GM23338 (cell line): ENCODE results near the gene GRAMD1B. TPM values are rescaled to one million over a fixed set of nuclear protein-coding genes. Genes with fewer than 3 reads are reported as not detected.

Experiments used
- ATAC-seq: fragments of 200-7000 bp; cut with Tn5 transposase; 3 replicates; pipeline ENCODE4 v1.9.1; 2020
- DNase-seq: peaks from one replicate; pipeline ENCODE4 v3.0.0-alpha.2; 2015; ENCODE audit warnings: low spot score
- H2AFZ ChIP-seq: fragments of 200-600 bp; sonication (generic); 2 replicates; pipeline ENCODE4 v1.8.0; 2016; ENCODE audit warnings: antibody characterized with exemption, mild to moderate bottlenecking, moderate library complexity
- H3F3A ChIP-seq: fragments of 200-600 bp; sonication (generic); replicated peaks from 2 replicates; pipeline ENCODE4 v1.8.0; 2017; ENCODE audit warnings: antibody characterized with exemption, mixed run types, low read depth
- H3K27ac ChIP-seq: fragments of 200-600 bp; sonication (generic); 2 replicates; pipeline ENCODE4 v1.6.1; 2016; ENCODE audit warnings: low read depth
- H3K27me3 ChIP-seq: fragments of 200-600 bp; sonication (generic); 2 replicates; pipeline ENCODE4 v1.8.0; 2016; ENCODE audit warnings: mild to moderate bottlenecking, mixed run types, moderate library complexity; ENCODE audit not compliant: insufficient read depth
- H3K36me3 ChIP-seq: fragments of 200-600 bp; sonication (generic); 2 replicates; pipeline ENCODE4 v1.8.0; 2016; ENCODE audit warnings: mild to moderate bottlenecking; ENCODE audit not compliant: insufficient read depth
- H3K4me1 ChIP-seq: fragments of 200-600 bp; sonication (generic); 2 replicates; pipeline ENCODE4 v1.8.0; 2016; ENCODE audit warnings: mild to moderate bottlenecking, moderate library complexity; ENCODE audit not compliant: insufficient read depth
- H3K4me2 ChIP-seq: fragments of 200-600 bp; sonication (generic); 2 replicates; pipeline ENCODE4 v1.7.1; 2017; ENCODE audit warnings: mixed run types
- H3K4me3 ChIP-seq: fragments of 200-600 bp; sonication (generic); 2 replicates; pipeline ENCODE4 v1.6.1; 2016; ENCODE audit warnings: mixed run types
- H3K79me2 ChIP-seq: fragments of 200-600 bp; sonication (generic); replicated peaks from 2 replicates; pipeline ENCODE4 v1.8.0; 2017; ENCODE audit warnings: mild to moderate bottlenecking; ENCODE audit not compliant: insufficient read depth
- H3K9me2 ChIP-seq: fragments of 200-600 bp; sonication (generic); 2 replicates; pipeline ENCODE4 v1.8.0; 2017; ENCODE audit not compliant: insufficient read depth
- H4K20me1 ChIP-seq: fragments of 200-600 bp; sonication (generic); replicated peaks from 2 replicates; pipeline ENCODE4 v1.8.0; 2017; ENCODE audit warnings: mild to moderate bottlenecking; ENCODE audit not compliant: insufficient read depth
- H3K27ac Mint-ChIP-seq: 2 replicates; pipeline ENCODE4 v1.8.0; 2020; ENCODE audit warnings: inconsistent platforms, mild to moderate bottlenecking, moderate library complexity, mixed read lengths
- H3K27me3 Mint-ChIP-seq: 3 replicates; pipeline ENCODE4 v1.8.0; 2022; ENCODE audit warnings: low read depth, mild to moderate bottlenecking, moderate library complexity, mixed read lengths, inconsistent platforms; ENCODE audit not compliant: insufficient read depth, poor library complexity
- H3K36me3 Mint-ChIP-seq: 3 replicates; pipeline ENCODE4 v1.8.0; 2021; ENCODE audit warnings: low read depth, mild to moderate bottlenecking, inconsistent platforms, moderate library complexity, mixed read lengths
- H3K4me1 Mint-ChIP-seq: 3 replicates; pipeline ENCODE4 v1.8.0; 2020; ENCODE audit warnings: mild to moderate bottlenecking, inconsistent platforms, mixed read lengths
- H3K4me3 Mint-ChIP-seq: 3 replicates; pipeline ENCODE4 v1.8.0; 2021; ENCODE audit warnings: moderate library complexity, mild to moderate bottlenecking, inconsistent platforms, mixed read lengths
- H3K9me3 Mint-ChIP-seq: 3 replicates; pipeline ENCODE4 v1.8.0; 2020; ENCODE audit warnings: moderate library complexity, mild to moderate bottlenecking, inconsistent platforms, mixed read lengths
- CTCF ChIP-seq, 2 experiments: fragments of 200-600 bp in 1 of 2; sonication (generic) in 1 of 2; conservative IDR thresholded peaks; 2 replicates each; pipeline versions ENCODE4 v1.5.1 to v1.6.1; 2016 to 2017; ENCODE audit warnings: antibody characterized with exemption in 2 of 2, low read depth in 2 of 2, mild to moderate bottlenecking in 2 of 2, moderate library complexity in 1 of 2
- EZH2 ChIP-seq: fragments of 200-600 bp; sonication (generic); IDR thresholded peaks from one replicate; pipeline ENCODE4 v1.8.0; 2017; ENCODE audit warnings: antibody characterized with exemption, mild to moderate bottlenecking, low read depth; ENCODE audit not compliant: unreplicated experiment
- EZH2phosphoT487 ChIP-seq: fragments of 200-600 bp; sonication (generic); IDR thresholded peaks from one replicate; pipeline ENCODE4 v1.8.1; 2018; ENCODE audit warnings: antibody characterized with exemption; ENCODE audit not compliant: unreplicated experiment
- JUNB ChIP-seq: IDR thresholded peaks from one replicate; pipeline ENCODE4 v1.6.1; 2016; ENCODE audit warnings: antibody characterized with exemption; ENCODE audit not compliant: unreplicated experiment
- NANOG ChIP-seq: IDR thresholded peaks from 2 replicates; pipeline ENCODE4 v1.6.1; 2016; ENCODE audit warnings: antibody characterized with exemption, borderline replicate concordance
- REST ChIP-seq: IDR thresholded peaks from one replicate; pipeline ENCODE4 v1.6.1; 2018; ENCODE audit warnings: antibody characterized with exemption; ENCODE audit not compliant: unreplicated experiment
- STAT1 ChIP-seq: IDR thresholded peaks from one replicate; pipeline ENCODE4 v1.6.1; 2016; ENCODE audit warnings: antibody characterized with exemption; ENCODE audit not compliant: unreplicated experiment
- polyA plus RNA-seq: library from polyadenylated mRNA; unstranded; fragments of >200 nt; fragmentation: Nextera tagmentation; extraction: Ambion mirVana; gene quantifications from 2 replicates; pipeline ENCODE4 v1.2.1, GENCODE V29; 2016
- total RNA-seq: library from RNA; depleted of rRNA; stranded (reverse); fragments of >200 nt; shearing (Covaris generic); gene quantifications from 2 replicates; pipeline ENCODE4 v1.2.3, GENCODE V29; 2014
- TF ChIP-seq, protein P1 (sequence below): IDR thresholded peaks from 2 replicates; pipeline ENCODE4 v1.6.1; 2016; ENCODE audit warnings: antibody characterized with exemption

The GRAMD1B gene
- total and polyA plus RNA-seq, 2 experiments from 2014 or later = 3.7 to 24.3 TPM

DNA sequence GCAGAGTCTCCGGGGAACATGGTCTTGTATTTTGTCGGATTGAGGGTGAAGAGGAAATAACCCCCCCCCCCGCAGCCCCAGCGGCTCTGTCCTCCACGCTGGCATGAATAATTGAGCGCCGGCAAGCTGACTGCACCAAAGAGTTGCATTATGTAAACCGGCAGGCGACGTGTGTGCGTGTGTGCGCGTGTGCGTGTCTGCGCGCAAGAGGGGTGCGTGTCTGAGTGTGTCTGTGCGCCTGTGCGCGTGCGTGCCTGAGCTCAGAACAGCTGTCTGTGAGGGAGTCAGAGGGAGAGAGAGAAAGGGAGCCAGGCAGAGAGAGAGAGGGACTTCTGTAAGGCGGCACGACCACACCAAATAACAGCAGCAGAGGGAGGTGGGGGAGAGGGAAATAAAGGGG, 129.9 kb downstream of the GRAMD1B start (continued):
- TF ChIP-seq REST (no peak), STAT1 (no peak), EZH2 (no peak)

GRCh38 chr11:123561431-123561800, 131.3 kb downstream of the GRAMD1B start:
- peaks cover 16% of the 10 kb centered on the region for H3K79me2 ChIP-seq
- H3K27me3 Mint-ChIP-seq = peaks cover 8% of the 10 kb centered on the region
- ATAC-seq (peak; percentile 9), DNase-seq (no peak)
- H3K36me3 ChIP-seq = no peaks in the 10 kb centered on the region
- H3F3A ChIP-seq = no peaks in the 10 kb centered on the region
- H3K4me2 ChIP-seq = peak overlapping the region; percentile 77; the same call in 1 of the 2 replicates
- no peak overlapping the region for H3K27ac ChIP-seq
- H2AFZ ChIP-seq = no peak overlapping the region
- H3K9me3 Mint-ChIP-seq = no peaks in the 10 kb centered on the region
- peaks cover 29% of the 10 kb centered on the region for H3K4me1 ChIP-seq
- no peak overlapping the region for H3K4me3 ChIP-seq
- TF ChIP-seq CTCF (conservative IDR thresholded peaks at IDR 0.05; ENCODE audit: low read depth in 2 of 2) = 0 out of 4 replicates have a peak, but pooled peaks of 1 of the 2 experiments have one; percentile 1
- no peak for TF ChIP-seq JUNB
- no peaks in the 10 kb centered on the region for H3K9me2 ChIP-seq
- peaks cover 41% of the 10 kb centered on the region for H3K4me1 Mint-ChIP-seq
- no peaks in the 10 kb centered on the region for H3K27me3 ChIP-seq
- no peaks in the 10 kb centered on the region for H3K36me3 Mint-ChIP-seq
- no peaks in the 10 kb centered on the region for H4K20me1 ChIP-seq
- no peak overlapping the region; the same call in 2 of the 3 replicates for H3K4me3 Mint-ChIP-seq
- no peak overlapping the region for H3K27ac Mint-ChIP-seq

DNA sequence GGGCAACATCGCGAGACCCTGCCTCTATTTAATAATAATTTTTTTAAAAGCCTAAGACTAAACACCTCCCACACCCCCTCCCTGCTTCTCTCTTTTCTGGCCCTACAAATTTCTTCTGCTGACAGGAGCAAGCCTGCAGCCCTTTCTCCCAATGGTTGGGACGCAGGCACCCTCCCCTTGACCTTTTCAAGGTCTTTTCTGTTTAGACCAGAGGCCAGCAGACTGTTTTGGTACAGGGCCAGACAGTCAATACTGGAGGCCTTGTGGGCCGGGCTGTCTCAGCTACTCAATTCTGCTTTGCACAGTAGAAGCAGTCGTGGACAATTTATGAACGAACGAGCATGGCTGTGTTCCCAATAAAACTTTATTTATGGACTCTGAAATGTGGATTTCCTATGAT, 132.1 kb downstream of the GRAMD1B start:
- Histone ChIP-seq H4K20me1 (no peaks in the 10 kb centered on the region), H3F3A (no peaks in the 10 kb centered on the region), H3K27ac (no peak overlapping the region), H3K27me3 (no peaks in the 10 kb centered on the region), H3K4me1 (peaks cover 34% of the 10 kb centered on the region), H2AFZ (no peak overlapping the region), H3K4me3 (no peak overlapping the region), H3K36me3 (no peaks in the 10 kb centered on the region), H3K79me2 (peaks cover 16% of the 10 kb centered on the region), H3K4me2 (no peak overlapping the region), H3K9me2 (no peaks in the 10 kb centered on the region)
- DNase-seq (no peak), ATAC-seq (no peak)
- H3K9me3 Mint-ChIP-seq = no peaks in the 10 kb centered on the region
- no peak overlapping the region for H3K4me3 Mint-ChIP-seq
- peaks cover 44% of the 10 kb centered on the region for H3K4me1 Mint-ChIP-seq
- H3K27ac Mint-ChIP-seq = no peak overlapping the region
- no peaks in the 10 kb centered on the region for H3K36me3 Mint-ChIP-seq
- TF ChIP-seq EZH2 = no peak
- TF ChIP-seq NANOG = no peak
- TF ChIP-seq EZH2phosphoT487 = no peak
- TF ChIP-seq, protein P1, sequence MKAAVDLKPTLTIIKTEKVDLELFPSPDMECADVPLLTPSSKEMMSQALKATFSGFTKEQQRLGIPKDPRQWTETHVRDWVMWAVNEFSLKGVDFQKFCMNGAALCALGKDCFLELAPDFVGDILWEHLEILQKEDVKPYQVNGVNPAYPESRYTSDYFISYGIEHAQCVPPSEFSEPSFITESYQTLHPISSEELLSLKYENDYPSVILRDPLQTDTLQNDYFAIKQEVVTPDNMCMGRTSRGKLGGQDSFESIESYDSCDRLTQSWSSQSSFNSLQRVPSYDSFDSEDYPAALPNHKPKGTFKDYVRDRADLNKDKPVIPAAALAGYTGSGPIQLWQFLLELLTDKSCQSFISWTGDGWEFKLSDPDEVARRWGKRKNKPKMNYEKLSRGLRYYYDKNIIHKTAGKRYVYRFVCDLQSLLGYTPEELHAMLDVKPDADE = no peak
- H3K27me3 Mint-ChIP-seq = peaks cover 8% of the 10 kb centered on the region
